NCI-H2029 treated with DMSO at 0.1 percent for 48 hours (cell line): Measurements from ENCODE around the gene MRC2.

Experiments used
- DNase-seq: peaks from one replicate; lab custom pipeline; 2025; lab: John Stamatoyannopoulos, UW

MRC2 gene

GRCh38 chr17:62701706-62702085 is 74.2 kb downstream of the MRC2 start:
- DNase-seq: no peak

- DNase-seq: no peak
Observed at GRCh38 chr17:62702746-62703260, 75.3 kb downstream of the MRC2 start.

GRCh38 chr17:62703261-62703775 is 75.8 kb downstream of the MRC2 start:
- no peak for DNase-seq

DNA sequence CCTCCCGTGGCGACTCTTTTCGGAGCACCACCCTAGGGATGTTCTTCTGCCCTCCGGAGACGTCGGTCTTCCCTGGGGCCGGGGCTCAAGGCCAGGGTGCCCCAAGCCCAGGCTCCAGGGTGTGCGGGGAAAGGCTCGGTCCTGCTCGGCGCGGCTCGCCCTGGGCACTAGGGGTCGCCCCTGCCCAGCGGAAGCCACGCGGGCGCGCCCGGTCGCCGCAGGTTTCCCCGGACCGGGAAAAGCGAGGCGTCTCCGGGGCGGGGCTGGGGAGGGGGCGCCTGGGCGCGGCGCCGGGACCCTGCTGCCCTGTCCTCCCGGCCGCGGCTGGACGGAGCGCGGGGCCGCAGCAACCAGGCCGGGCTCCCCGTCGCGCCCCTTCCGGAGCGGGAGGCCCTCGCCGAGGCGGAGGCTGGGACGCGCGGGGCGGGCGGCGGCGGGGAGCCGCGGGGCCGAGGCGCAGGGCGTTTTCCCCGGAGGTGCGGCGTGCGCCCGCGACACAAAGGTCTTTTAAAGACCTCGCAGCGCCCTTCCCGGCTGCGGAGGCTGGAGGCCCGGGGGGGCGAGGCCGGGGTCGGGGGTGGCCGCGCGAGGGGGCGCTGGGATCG is 76.4 kb downstream of the MRC2 start:
- DNase-seq: peak; percentile 6

DNA sequence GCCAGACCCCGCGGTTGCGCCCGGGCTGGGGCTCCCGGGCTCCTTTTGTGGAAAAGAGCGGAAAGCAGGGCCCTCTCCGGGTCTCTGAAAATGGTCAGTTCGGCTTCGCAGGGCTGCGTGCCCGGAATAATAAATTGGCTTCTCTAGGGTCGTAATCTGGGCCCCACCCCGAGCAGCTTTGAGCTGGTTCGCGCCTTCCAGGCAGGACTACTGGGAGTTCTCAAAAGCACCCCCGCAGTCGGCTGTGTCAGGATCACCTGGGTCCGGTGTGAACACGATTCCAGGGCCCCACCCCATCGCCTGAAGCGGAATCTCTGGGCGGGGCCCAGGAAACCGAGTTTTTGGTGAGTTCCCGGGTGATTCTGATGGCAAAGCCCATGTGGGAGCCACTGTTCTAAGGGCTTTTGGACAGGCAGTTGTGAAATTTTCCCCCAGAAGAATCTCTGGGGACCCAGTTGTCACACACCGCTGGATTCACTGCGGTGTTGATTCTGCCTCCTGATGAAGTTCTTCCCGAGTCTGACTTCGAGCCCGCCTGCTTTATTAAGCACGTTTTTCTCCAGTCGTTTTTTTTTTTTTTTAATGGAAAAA is 77.0 kb downstream of the MRC2 start:
- DNase-seq: no peak

- DNase-seq: no peak
Observed at GRCh38 chr17:62705156-62705777, 77.8 kb downstream of the MRC2 start.

DNA sequence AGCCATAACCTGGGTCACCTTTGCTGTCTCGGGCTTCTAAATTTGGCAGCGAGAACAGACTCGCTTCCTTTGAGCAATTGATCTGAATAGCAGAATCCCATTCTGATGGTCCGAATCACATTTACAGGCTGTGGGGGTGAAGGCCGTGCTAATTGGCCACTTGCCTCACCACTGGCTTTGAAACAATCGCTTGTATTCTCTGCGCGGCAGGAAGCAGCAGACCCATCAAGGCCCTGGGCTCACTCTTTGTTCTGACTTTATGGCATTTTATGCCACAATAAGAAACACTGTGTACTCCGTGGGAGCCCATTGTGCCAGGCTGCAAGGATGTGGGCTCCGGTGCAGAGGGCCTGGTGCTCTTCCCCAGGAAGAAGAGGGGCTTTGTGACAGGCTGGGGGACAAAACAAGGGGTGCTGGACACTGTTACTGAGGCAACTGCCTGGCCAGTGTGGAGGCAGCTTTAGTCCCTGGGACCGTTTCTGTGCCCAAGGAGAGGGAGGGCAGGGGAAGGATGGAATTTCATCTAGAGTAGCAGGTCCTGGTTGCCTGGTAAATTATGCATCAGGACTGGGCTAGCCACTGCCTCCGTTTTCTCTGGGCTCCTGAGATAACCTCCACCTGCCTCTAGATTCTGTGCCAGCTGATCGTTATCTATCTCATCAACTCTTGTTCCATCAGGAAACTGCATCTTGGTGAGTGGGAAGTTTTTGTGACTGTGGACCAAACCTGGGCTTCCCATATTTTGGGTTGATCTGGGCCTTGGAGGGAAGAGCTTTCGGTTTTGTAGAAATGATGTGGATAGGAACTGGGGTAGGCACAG is 78.5 kb downstream of the MRC2 start:
- no peak for DNase-seq

DNA sequence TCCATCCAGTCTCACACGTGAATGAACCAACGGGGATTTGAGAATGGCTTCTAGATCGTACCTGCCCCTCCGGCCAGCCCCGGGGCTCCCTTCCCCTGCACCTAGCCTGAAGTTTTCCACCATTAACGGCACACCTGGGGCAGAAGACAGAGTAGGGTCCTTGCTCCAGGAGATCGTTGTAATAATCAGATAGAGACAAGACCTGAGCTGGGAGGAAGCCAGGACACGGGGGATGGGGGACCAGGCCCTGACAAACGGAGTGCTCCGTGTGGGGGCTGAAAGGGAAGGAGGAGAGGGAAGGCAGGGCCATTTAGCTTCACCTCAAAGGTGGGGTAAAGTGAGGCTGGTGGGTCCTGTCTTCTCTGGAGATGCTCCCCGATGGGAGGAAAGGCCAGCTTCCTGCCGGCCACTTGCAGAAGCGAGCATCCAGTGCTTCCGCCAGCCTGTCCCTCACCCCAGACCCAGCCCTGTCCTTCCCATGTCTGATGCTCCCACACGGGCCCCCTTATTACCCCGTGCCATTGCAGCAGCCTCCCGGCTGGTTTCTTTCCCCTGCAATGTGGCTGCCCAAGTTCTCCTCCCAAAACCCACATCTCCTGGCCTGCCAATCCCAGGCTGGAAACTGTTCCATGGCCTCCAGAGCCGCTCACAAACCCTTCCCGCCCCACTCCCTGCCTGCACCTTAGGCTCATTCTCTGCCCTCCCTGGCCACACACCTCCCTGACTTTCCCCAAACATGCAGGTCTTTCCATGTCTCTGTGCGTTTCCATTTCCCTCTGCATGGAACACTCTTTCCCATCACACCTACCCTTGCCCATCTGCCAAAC is 79.3 kb downstream of the MRC2 start:
- DNase-seq: no peak

DNA sequence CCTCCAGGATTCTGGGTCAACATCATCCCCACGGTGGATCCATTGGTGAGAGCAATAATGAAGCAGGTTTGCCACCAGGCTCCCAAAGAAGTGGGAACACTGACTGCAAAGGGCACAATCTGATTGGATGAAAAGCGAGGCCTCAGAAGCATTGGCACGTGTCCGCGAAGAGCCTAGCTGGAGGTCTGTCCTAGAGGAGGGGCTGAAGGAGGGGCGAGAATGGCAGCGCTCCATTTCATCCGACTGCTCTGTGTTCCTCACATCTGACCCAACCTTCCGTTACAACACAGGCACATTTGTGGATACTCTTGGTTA is 79.9 kb downstream of the MRC2 start:
- DNase-seq: no peak

DNA sequence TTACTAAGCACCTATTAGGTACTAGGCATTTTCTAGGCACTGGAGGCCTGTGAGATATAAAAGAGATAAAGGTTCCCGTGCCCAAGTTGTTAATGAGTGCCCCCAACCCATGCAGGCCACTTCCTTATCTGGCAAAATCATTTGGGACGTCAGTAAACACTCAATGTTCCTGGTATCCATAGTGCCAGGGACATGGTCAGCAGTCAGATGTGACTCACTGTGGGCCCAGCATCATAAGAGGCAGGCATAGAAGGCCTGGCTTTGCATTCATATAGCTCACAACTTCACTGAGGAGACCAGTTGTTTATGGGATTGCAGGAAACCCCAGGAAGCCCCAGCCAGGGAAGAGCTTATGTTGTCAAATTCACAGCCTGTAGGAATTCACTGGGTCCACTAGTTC is 81.1 kb downstream of the MRC2 start:
- DNase-seq: no peak

GRCh38 chr17:62712171-62712581 is 84.7 kb downstream of the MRC2 start:
- DNase-seq: no peak

DNA sequence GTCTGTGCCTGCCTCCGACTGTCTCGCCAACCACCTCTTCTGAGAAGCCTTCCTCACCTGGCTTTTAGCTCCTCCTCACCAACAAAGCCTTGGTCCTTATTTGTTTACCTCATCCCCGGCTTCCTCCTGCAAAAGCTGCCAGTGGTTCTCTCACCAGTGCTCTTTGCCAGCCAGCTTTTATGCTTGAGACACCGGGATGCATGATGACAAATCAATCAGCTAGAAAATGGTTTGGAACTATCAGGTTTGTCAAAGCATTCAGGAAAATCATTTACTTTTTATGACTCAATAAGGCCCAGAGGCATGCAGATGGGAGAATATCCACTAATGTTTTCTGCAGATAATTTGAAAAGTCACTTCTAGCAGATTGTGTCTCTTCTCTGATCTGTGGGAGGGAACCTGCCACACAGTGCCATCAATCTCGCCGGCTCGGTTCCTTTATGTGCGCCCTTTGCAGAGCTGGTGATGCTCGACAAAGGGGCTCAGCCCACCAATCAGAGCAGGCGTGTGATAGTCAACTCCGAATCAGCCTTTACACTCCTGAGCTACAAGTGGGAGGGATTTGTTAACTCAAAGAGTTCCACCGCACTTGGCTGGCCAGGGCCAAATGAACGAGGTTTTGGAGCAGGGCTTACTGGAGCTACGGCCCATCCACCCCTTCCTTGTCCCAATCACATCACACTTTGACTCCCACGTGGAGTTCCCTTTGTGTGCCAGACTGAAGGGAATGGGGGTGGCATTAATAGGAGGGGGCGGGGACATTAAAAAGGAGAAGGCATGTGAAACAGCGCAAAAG is 85.8 kb downstream of the MRC2 start:
- DNase-seq: no peak

GRCh38 chr17:62714016-62714777 is 86.7 kb downstream of the MRC2 start:
- no peak for DNase-seq

DNA sequence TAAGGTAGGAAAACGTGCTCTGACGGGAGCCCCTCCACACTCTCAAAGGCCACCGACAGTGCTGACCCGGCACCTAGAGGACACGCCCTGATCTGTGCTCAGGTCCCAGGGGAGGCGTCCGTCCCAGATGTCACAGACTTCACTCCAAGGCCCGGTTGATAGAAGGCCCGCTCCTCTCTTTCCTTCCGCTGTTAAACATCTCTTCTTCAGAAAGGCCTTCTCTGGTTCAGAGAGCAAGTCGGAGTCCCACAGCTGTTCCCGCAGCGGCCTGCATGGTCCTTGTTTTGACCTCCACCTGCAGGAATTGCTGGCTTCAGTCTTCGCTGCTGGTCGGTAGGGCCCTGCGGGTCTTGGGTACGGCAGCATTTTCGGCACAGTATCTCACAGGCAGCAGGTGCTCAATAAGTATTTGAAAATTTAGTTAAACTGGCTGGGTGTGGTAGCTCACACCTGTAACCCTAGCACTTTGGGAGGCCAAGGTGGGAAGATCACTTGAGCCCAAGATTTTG is 88.5 kb downstream of the MRC2 start:
- DNase-seq: no peak

GRCh38 chr17:62716834-62717588 is 89.5 kb downstream of the MRC2 start:
- DNase-seq: no peak

DNA sequence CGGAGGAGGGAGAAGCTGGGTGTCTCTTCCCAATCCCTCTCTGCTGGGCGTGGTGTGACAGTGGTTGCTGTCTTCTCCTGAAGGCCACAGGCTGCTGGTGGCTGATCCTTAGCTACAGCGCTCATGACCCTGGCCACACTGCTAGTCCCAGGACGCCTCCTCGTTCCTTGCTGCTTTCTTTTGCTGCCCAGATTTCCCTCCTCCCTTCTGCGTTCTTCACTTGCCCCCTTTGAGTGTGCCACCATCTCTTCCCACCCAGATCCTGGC is 90.1 kb downstream of the MRC2 start:
- DNase-seq: no peak

DNA sequence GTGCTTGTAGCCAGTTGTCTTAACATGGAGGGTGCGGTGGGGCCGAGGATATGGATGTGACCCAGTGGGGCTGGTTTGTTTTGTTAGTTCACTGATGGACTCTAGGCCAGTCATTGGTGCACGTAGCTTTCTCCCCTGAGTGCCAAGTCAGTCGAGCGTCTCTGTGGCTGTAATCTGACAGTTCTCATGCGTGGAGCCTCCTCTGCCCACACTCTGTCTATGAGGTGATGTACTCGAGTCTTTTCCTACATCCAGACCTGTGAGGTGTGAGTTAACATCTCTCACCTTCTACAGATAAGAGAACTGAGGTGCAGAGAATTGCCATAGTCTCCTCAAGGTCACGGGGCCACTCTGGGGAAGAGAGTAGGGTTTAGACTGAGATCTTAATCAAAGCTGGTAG is 90.4 kb downstream of the MRC2 start:
- DNase-seq: no peak

- no peak for DNase-seq
Observed at GRCh38 chr17:62718429-62718828, 91.0 kb downstream of the MRC2 start.

- DNase-seq: no peak
Observed at GRCh38 chr17:62719586-62719985, 92.1 kb downstream of the MRC2 start.
